ENCODE results near the gene AMZ1.
"Not testable (repeated sequence)": the region's sequence is repeated elsewhere in the genome, so short reads cannot be mapped to it uniquely, and the experiment has no call there.

Gene AMZ1

GRCh38 chr7:2689343-2689847 lies 1.4 kb downstream of the AMZ1 start:
- no peak for DNase-seq (ENCODE audit: low read depth in 2 of 2, low spot score in 1 of 2)

- DNase-seq (ENCODE audit: low read depth in 2 of 2, low spot score in 1 of 2), result no peak
Measured at GRCh38 chr7:2689951-2690705, 2.1 kb downstream of the AMZ1 start.

GRCh38 chr7:2691011-2691707 lies 3.2 kb downstream of the AMZ1 start:
- DNase-seq (ENCODE audit: low read depth in 2 of 2, low spot score in 1 of 2), result no peak

- DNase-seq (ENCODE audit: low read depth in 2 of 2, low spot score in 1 of 2), result not testable (repeated sequence)
Measured at GRCh38 chr7:2691932-2692439, 4.0 kb downstream of the AMZ1 start.

GRCh38 chr7:2692543-2692942 lies 4.5 kb downstream of the AMZ1 start:
- DNase-seq (ENCODE audit: low read depth in 2 of 2, low spot score in 1 of 2), result no peak

- not testable (repeated sequence) for DNase-seq (ENCODE audit: low read depth in 2 of 2, low spot score in 1 of 2)
Measured at GRCh38 chr7:2693420-2694121, 5.6 kb downstream of the AMZ1 start.

GRCh38 chr7:2694122-2694436 lies 6.1 kb downstream of the AMZ1 start:
- DNase-seq (ENCODE audit: low read depth in 2 of 2, low spot score in 1 of 2), result not testable (repeated sequence)

GRCh38 chr7:2698581-2699288 lies 10.7 kb downstream of the AMZ1 start:
- peak in 1 of 2 donors; percentile 57 for DNase-seq (ENCODE audit: low read depth in 2 of 2, low spot score in 1 of 2)

- DNase-seq (ENCODE audit: low read depth in 2 of 2, low spot score in 1 of 2), result no peak
Measured at GRCh38 chr7:2699289-2699620, 11.3 kb downstream of the AMZ1 start.

- no peak for DNase-seq (ENCODE audit: low read depth in 2 of 2, low spot score in 1 of 2)
Measured at GRCh38 chr7:2700141-2700850, 12.3 kb downstream of the AMZ1 start.

GRCh38 chr7:2701424-2701823 lies 13.4 kb downstream of the AMZ1 start:
- DNase-seq (ENCODE audit: low read depth in 2 of 2, low spot score in 1 of 2), result no peak

GRCh38 chr7:2701832-2702593 lies 14.0 kb downstream of the AMZ1 start:
- DNase-seq (ENCODE audit: low read depth in 2 of 2, low spot score in 1 of 2), result no peak

- no peak for DNase-seq (ENCODE audit: low read depth in 2 of 2, low spot score in 1 of 2)
Measured at GRCh38 chr7:2702594-2702957, 14.6 kb downstream of the AMZ1 start.

- DNase-seq (ENCODE audit: low read depth in 2 of 2, low spot score in 1 of 2), result no peak
Measured at GRCh38 chr7:2705371-2706096, 17.5 kb downstream of the AMZ1 start.

GRCh38 chr7:2706685-2707126 lies 18.7 kb downstream of the AMZ1 start:
- DNase-seq (ENCODE audit: low read depth in 2 of 2, low spot score in 1 of 2), result no peak

GRCh38 chr7:2707481-2707880 lies 19.5 kb downstream of the AMZ1 start:
- no peak for DNase-seq (ENCODE audit: low read depth in 2 of 2, low spot score in 1 of 2)

- no peak for DNase-seq (ENCODE audit: low read depth in 2 of 2, low spot score in 1 of 2)
Measured at GRCh38 chr7:2708041-2708440, 20.0 kb downstream of the AMZ1 start.

GRCh38 chr7:2708547-2709310 lies 20.7 kb downstream of the AMZ1 start:
- DNase-seq (ENCODE audit: low read depth in 2 of 2, low spot score in 1 of 2), result no peak
